Activated CD8-positive, alpha-beta memory T cell treated with anti-CD3 and anti-CD28 coated beads for 36 hours (primary cell): ENCODE data around the gene AOPEP. TPM values are rescaled to one million over a fixed set of nuclear protein-coding genes. Genes with fewer than 3 reads are reported as not detected.

Source experiments
- CTCF ChIA-PET: fragments of 350-600 bp; sonication (Branson Sonifier 250); formaldehyde crosslinking; loops from one replicate; lab custom pipeline; 2021; ENCODE audit warnings: antibody characterized with exemption; lab: Charles Lee
- POLR2A ChIA-PET: fragments of 350-600 bp; sonication (Branson Sonifier 250); formaldehyde crosslinking; loops from one replicate; lab custom pipeline; 2021; ENCODE audit warnings: antibody characterized with exemption; lab: Charles Lee
- total RNA-seq, 2 experiments: library from RNA; stranded (reverse); gene quantifications; one replicate each; pipeline ENCODE4 v1.2.3, GENCODE V29; 2021

AOPEP gene
- total RNA-seq, 2 experiments from 2014 or later: 7.4 to 7.8 TPM

- POLR2A ChIA-PET: no interaction called here
These were observed 406.1 kb downstream of the AOPEP start for GRCh38 chr9:95132366-95133324.

GRCh38 chr9:95133325-95133705, 406.8 kb downstream of the AOPEP start:
- ChIA-PET CTCF (no interaction called here), POLR2A (no interaction called here)

More at GRCh38 chr9:95132366-95133324, 406.1 kb downstream of the AOPEP start:
- CTCF ChIA-PET: interaction anchor here (0.9 to 1.6 kb wide), 7 partner anchors 9 to 462 kb away, joined by 3 to 5 read pairs (median 3); no protein-coding TSS in a partner anchor

GRCh38 chr9:95134457-95134881, 408.0 kb downstream of the AOPEP start:
- POLR2A ChIA-PET: no interaction called here
- CTCF ChIA-PET: no interaction called here

- ChIA-PET POLR2A (no interaction called here), CTCF (no interaction called here)
These were observed 409.3 kb downstream of the AOPEP start for GRCh38 chr9:95135756-95136155.

Other genes starting within 250 kb of the AOPEP start
- gene PCAT7, start 171.6 kb upstream of the AOPEP start, total RNA-seq: not detected
- gene FBP2, start 132.9 kb upstream of the AOPEP start, total RNA-seq: not detected
- gene FBP1, start 87.2 kb upstream of the AOPEP start, total RNA-seq: under 1 TPM; 0.13 to 0.46 TPM